MM.1S (cell line): Measurements from ENCODE around the gene SYT9.

Experiments
- DNase-seq: peaks from one replicate; pipeline ENCODE4 v3.0.0-alpha.2; 2015
- H2AFZ ChIP-seq: fragments of 300-600 bp; sonication (generic); 2 replicates; pipeline ENCODE4 v1.6.0; 2016; ENCODE audit warnings: antibody characterized with exemption, low read length
- H3F3A ChIP-seq: fragments of 300-600 bp; sonication (generic); 2 replicates; pipeline ENCODE4 v1.6.1; 2016; ENCODE audit warnings: mild to moderate bottlenecking, antibody characterized with exemption, low read length, moderate library complexity, mixed read lengths; ENCODE audit not compliant: insufficient read depth
- H3K27ac ChIP-seq: fragments of 300-600 bp; sonication (generic); 2 replicates; pipeline ENCODE4 v1.5.1; 2016; ENCODE audit warnings: mild to moderate bottlenecking, low read length
- H3K27me3 ChIP-seq: fragments of 300-600 bp; sonication (generic); replicated peaks from 2 replicates; pipeline ENCODE4 v1.6.0; 2016; ENCODE audit warnings: low read length; ENCODE audit not compliant: insufficient read depth
- H3K36me3 ChIP-seq: fragments of 300-600 bp; sonication (generic); replicated peaks from 2 replicates; pipeline ENCODE4 v1.6.1; 2016; ENCODE audit warnings: mild to moderate bottlenecking, low read length, mixed read lengths; ENCODE audit not compliant: insufficient read depth
- H3K4me1 ChIP-seq: fragments of 300-600 bp; sonication (generic); 2 replicates; pipeline ENCODE4 v1.6.1; 2016; ENCODE audit warnings: low read length, mixed read lengths
- H3K4me2 ChIP-seq: fragments of 300-600 bp; sonication (generic); 2 replicates; pipeline ENCODE4 v1.6.0; 2016; ENCODE audit warnings: low read depth, low read length
- H3K4me3 ChIP-seq: fragments of 300-600 bp; sonication (generic); 2 replicates; pipeline ENCODE4 v1.5.1; 2016; ENCODE audit warnings: low read length, mixed read lengths
- H3K79me2 ChIP-seq: fragments of 300-600 bp; sonication (generic); 2 replicates; pipeline ENCODE4 v1.6.1; 2016; ENCODE audit warnings: mixed run types, low read length, mixed read lengths
- H3K9ac ChIP-seq: fragments of 300-600 bp; sonication (generic); 2 replicates; pipeline ENCODE4 v1.6.1; 2016; ENCODE audit warnings: low read length, mixed read lengths
- H3K9me2 ChIP-seq: fragments of 300-600 bp; sonication (generic); replicated peaks from 2 replicates; pipeline ENCODE4 v1.6.1; 2016; ENCODE audit warnings: mild to moderate bottlenecking, low read length, mixed read lengths; ENCODE audit not compliant: insufficient read depth
- H3K9me3 ChIP-seq: fragments of 300-600 bp; sonication (generic); replicated peaks from 2 replicates; pipeline ENCODE4 v1.6.1; 2016; ENCODE audit warnings: mild to moderate bottlenecking, low read length, mixed read lengths; ENCODE audit not compliant: insufficient read depth
- H4K20me1 ChIP-seq: fragments of 300-600 bp; sonication (generic); 2 replicates; pipeline ENCODE4 v1.6.1; 2016; ENCODE audit warnings: mild to moderate bottlenecking, low read length, moderate library complexity, mixed read lengths; ENCODE audit not compliant: insufficient read depth
- CTCF ChIP-seq: fragments of 300-600 bp; sonication (generic); IDR thresholded peaks from 2 replicates; pipeline ENCODE4 v1.5.1; 2016; ENCODE audit warnings: antibody characterized with exemption, low read length, mixed read lengths
- EZH2 ChIP-seq: fragments of 300-600 bp; sonication (generic); optimal IDR thresholded peaks from 2 replicates; pipeline ENCODE3; 2017; ENCODE audit warnings: low read depth, mild to moderate bottlenecking, antibody characterized with exemption, low read length, mixed read lengths
- EZH2phosphoT487 ChIP-seq: fragments of 300-600 bp; sonication (generic); IDR thresholded peaks from 2 replicates; pipeline ENCODE4 v1.6.1; 2018; ENCODE audit warnings: antibody characterized with exemption, low read length

SYT9 gene

GRCh38 chr11:7451952-7452494, 200.3 kb downstream of the SYT9 start:
- H3K79me2 ChIP-seq, result no peaks in the 10 kb centered on the region
- no peak overlapping the region for H2AFZ ChIP-seq
- no peak overlapping the region for H3K9ac ChIP-seq
- no peak for DNase-seq
- no peaks in the 10 kb centered on the region for H3K9me3 ChIP-seq
- H3K9me2 ChIP-seq, result no peaks in the 10 kb centered on the region
- no peaks in the 10 kb centered on the region for H3F3A ChIP-seq
- no peaks in the 10 kb centered on the region for H3K27me3 ChIP-seq
- no peak overlapping the region for H3K4me2 ChIP-seq
- no peaks in the 10 kb centered on the region for H3K36me3 ChIP-seq
- no peaks in the 10 kb centered on the region for H3K4me1 ChIP-seq
- H3K27ac ChIP-seq, result no peak overlapping the region
- H4K20me1 ChIP-seq, result no peaks in the 10 kb centered on the region
- TF ChIP-seq EZH2phosphoT487 (no peak), CTCF (no peak), EZH2 (no peak)
- no peak overlapping the region for H3K4me3 ChIP-seq

GRCh38 chr11:7454854-7455253, 203.2 kb downstream of the SYT9 start:
- Histone ChIP-seq H3K9me3 (no peaks in the 10 kb centered on the region), H4K20me1 (no peaks in the 10 kb centered on the region), H3K9me2 (no peaks in the 10 kb centered on the region), H3K36me3 (no peaks in the 10 kb centered on the region), H2AFZ (no peak overlapping the region), H3K27ac (no peak overlapping the region), H3K4me2 (no peak overlapping the region), H3K4me3 (no peak overlapping the region), H3K9ac (no peak overlapping the region), H3K27me3 (no peaks in the 10 kb centered on the region), H3K4me1 (no peaks in the 10 kb centered on the region), H3K79me2 (no peaks in the 10 kb centered on the region), H3F3A (no peaks in the 10 kb centered on the region)
- TF ChIP-seq CTCF (no peak), EZH2 (no peak), EZH2phosphoT487 (no peak)
- DNase-seq, result no peak

GRCh38 chr11:7457211-7457610, 205.5 kb downstream of the SYT9 start:
- Histone ChIP-seq H3K9me2 (no peaks in the 10 kb centered on the region), H3K27ac (no peak overlapping the region), H3K9ac (no peak overlapping the region), H3K4me2 (no peak overlapping the region), H3K9me3 (no peaks in the 10 kb centered on the region), H3K27me3 (no peaks in the 10 kb centered on the region), H2AFZ (no peak overlapping the region), H4K20me1 (no peaks in the 10 kb centered on the region), H3K36me3 (no peaks in the 10 kb centered on the region), H3K4me3 (no peak overlapping the region), H3F3A (no peaks in the 10 kb centered on the region), H3K4me1 (no peaks in the 10 kb centered on the region), H3K79me2 (no peaks in the 10 kb centered on the region)
- TF ChIP-seq EZH2 (no peak), EZH2phosphoT487 (no peak), CTCF (no peak)
- no peak for DNase-seq
